IMR-90 (cell line): ENCODE data around the gene ZSWIM5. TPM values are rescaled to one million over a fixed set of nuclear protein-coding genes. Genes with fewer than 3 reads are reported as not detected.
"Not testable (repeated sequence)": the region's sequence is repeated elsewhere in the genome, so short reads cannot be mapped to it uniquely, and the experiment has no call there.

Experiments
- ATAC-seq: fragments of 200-7000 bp; cut with Tn5 transposase; 2 replicates; pipeline ENCODE4 v1.9.1; 2020; ENCODE audit warnings: low read depth, mild to moderate bottlenecking, moderate library complexity
- BruUV-seq: library from RNA; stranded (reverse); fragments of 400-500 nt; replicated peaks from 2 replicates; lab custom pipeline; 2021; lab: Mats Ljungman, UMichigan
- CTCF ChIA-PET: fragments of 300-600 bp; formaldehyde crosslinking; extraction: SDS; loops from one replicate; lab custom pipeline; 2021; ENCODE audit warnings: antibody characterized with exemption; lab: Yijun Ruan, JAX
- POLR2A ChIA-PET: fragments of 300-600 bp; sonication (Branson Sonifier 250); formaldehyde crosslinking; loops from one replicate; lab custom pipeline; 2022; ENCODE audit warnings: antibody characterized with exemption; ENCODE audit not compliant: unreplicated experiment; lab: Charles Lee
- DNase-seq: peaks from one replicate; pipeline ENCODE4 v3.0.0; 2013
- H2AFZ ChIP-seq: replicated peaks from 2 replicates; pipeline ENCODE3; 2013; ENCODE audit warnings: low read length, mild to moderate bottlenecking; ENCODE audit not compliant: poor library complexity
- H2AK5ac ChIP-seq: 2 replicates; pipeline ENCODE4 v1.6.1; 2013; ENCODE audit warnings: low read depth, low read length, inconsistent platforms
- H2AK9ac ChIP-seq: replicated peaks from 2 replicates; pipeline ENCODE3; 2013; ENCODE audit warnings: mild to moderate bottlenecking, low read depth, low read length, moderate library complexity; ENCODE audit not compliant: poor library complexity
- H2BK120ac ChIP-seq: 2 replicates; pipeline ENCODE4 v1.6.1; 2013; ENCODE audit warnings: low read depth, low read length, inconsistent platforms
- H2BK15ac ChIP-seq: 3 replicates; pipeline ENCODE4 v1.6.1; 2013; ENCODE audit warnings: low read depth, low read length, inconsistent platforms
- H2BK20ac ChIP-seq: 2 replicates; pipeline ENCODE4 v1.6.1; 2013; ENCODE audit warnings: low read depth, mild to moderate bottlenecking, inconsistent platforms, low read length, moderate library complexity
- H2BK5ac ChIP-seq: 2 replicates; pipeline ENCODE4 v1.6.1; 2013; ENCODE audit warnings: mild to moderate bottlenecking, low read depth, low read length, inconsistent platforms; ENCODE audit not compliant: poor library complexity, severe bottlenecking
- H3K14ac ChIP-seq: replicated peaks from 2 replicates; pipeline ENCODE4 v1.6.1; 2013; ENCODE audit warnings: low read depth, low read length, inconsistent platforms
- H3K18ac ChIP-seq: 2 replicates; pipeline ENCODE4 v1.6.1; 2013; ENCODE audit warnings: low read depth, low read length, control low read depth
- H3K23ac ChIP-seq: 2 replicates; pipeline ENCODE4 v1.6.1; 2013; ENCODE audit warnings: low read depth, low read length, inconsistent platforms
- H3K27ac ChIP-seq: 2 replicates; pipeline ENCODE4 v1.5.1; 2013; ENCODE audit warnings: mild to moderate bottlenecking, control low read depth, low read length; ENCODE audit not compliant: insufficient read depth
- H3K27me3 ChIP-seq: 2 replicates; pipeline ENCODE4 v1.6.1; 2013; ENCODE audit warnings: low read length; ENCODE audit not compliant: control insufficient read depth, insufficient read depth
- H3K36me3 ChIP-seq: 2 replicates; pipeline ENCODE4 v1.6.1; 2013; ENCODE audit warnings: low read length, mixed read lengths; ENCODE audit not compliant: control insufficient read depth, insufficient read depth
- H3K4ac ChIP-seq: 2 replicates; pipeline ENCODE4 v1.6.1; 2013; ENCODE audit warnings: low read depth, low read length, inconsistent platforms
- H3K4me1 ChIP-seq: 2 replicates; pipeline ENCODE4 v1.6.1; 2013; ENCODE audit warnings: low read length, mixed read lengths; ENCODE audit not compliant: control insufficient read depth, insufficient read depth
- H3K4me2 ChIP-seq: 2 replicates; pipeline ENCODE4 v1.6.1; 2013; ENCODE audit warnings: low read depth, mild to moderate bottlenecking, control low read depth, low read length, moderate library complexity
- H3K4me3 ChIP-seq: 2 replicates; pipeline ENCODE4 v1.5.1; 2013; ENCODE audit warnings: low read depth, mild to moderate bottlenecking, control low read depth, low read length, moderate library complexity; ENCODE audit not compliant: insufficient read depth
- H3K56ac ChIP-seq: 2 replicates; pipeline ENCODE4 v1.6.1; 2013; ENCODE audit warnings: low read length, inconsistent platforms; ENCODE audit not compliant: insufficient read depth; ENCODE audit errors: extremely low read depth
- H3K79me1 ChIP-seq, 2 experiments: 2 replicates each; pipeline ENCODE4 v1.6.1; 2013; ENCODE audit warnings: low read length in 2 of 2, inconsistent platforms in 1 of 2, low read depth in 1 of 2
- H3K9ac ChIP-seq: 2 replicates; pipeline ENCODE4 v1.6.1; 2013; ENCODE audit warnings: low read depth, low read length, control low read depth
- H3K9me1 ChIP-seq: 2 replicates; pipeline ENCODE4 v1.6.1; 2013; ENCODE audit warnings: low read length, inconsistent platforms; ENCODE audit not compliant: insufficient read depth
- H3K9me3 ChIP-seq: 2 replicates; pipeline ENCODE4 v1.6.1; 2013; ENCODE audit warnings: low read length; ENCODE audit not compliant: control insufficient read depth, insufficient read depth
- H4K20me1 ChIP-seq: 2 replicates; pipeline ENCODE4 v1.6.1; 2013; ENCODE audit warnings: low read length, inconsistent platforms; ENCODE audit not compliant: insufficient read depth
- H4K5ac ChIP-seq: 2 replicates; pipeline ENCODE4 v1.6.1; 2013; ENCODE audit warnings: mild to moderate bottlenecking, low read depth, low read length, control low read depth
- H4K8ac ChIP-seq, 2 experiments: 2 replicates each; pipeline ENCODE4 v1.6.1; 2013; ENCODE audit warnings: low read depth in 2 of 2, low read length in 2 of 2, control low read depth in 1 of 2, inconsistent platforms in 1 of 2
- H4K91ac ChIP-seq: 2 replicates; pipeline ENCODE4 v1.6.1; 2013; ENCODE audit warnings: low read depth, low read length, inconsistent platforms; ENCODE audit not compliant: insufficient read depth
- WGBS, 2 experiments: methylation state at CpG; one replicate each; pipeline versions ENCODE4 v1.1.5 to v1.1.7; 2013; ENCODE audit warnings: missing lambda C conversion rate in 2 of 2; ENCODE audit not compliant: insufficient read length in 1 of 2; ENCODE audit errors: extremely low coverage in 2 of 2; 5-methylcytosine and 5-hydroxymethylcytosine counted together
- dilution Hi-C: fragments of 300-500 bp; cut with HindIII; formaldehyde crosslinking; loops from one replicate; pipeline ENCODE4 v1.14.3; 2018; ENCODE audit warnings: low sequenced_read_pairs; ENCODE audit not compliant: unreplicated experiment
- in situ Hi-C: fragments of 300-500 bp; cut with MboI; formaldehyde crosslinking; loops from 3 replicates; pipeline ENCODE4 v1.14.3; 2019; ENCODE audit warnings: low sequenced_read_pairs, inconsistent platforms, mixed read lengths
- intact Hi-C: fragments of 100-400 bp; cut with micrococcal nuclease; formaldehyde crosslinking; loops from 2 replicates; pipeline ENCODE4 v1.10.0; 2022
- polyA plus RNA-seq, 3 experiments: library from polyadenylated mRNA; depleted of rRNA; stranded (reverse); fragments of >200 nt; gene quantifications; 2 replicates each; pipeline ENCODE4 v1.2.3, GENCODE V29; 2012; ENCODE audit warnings: low replicate concordance in 1 of 3
- total RNA-seq: library from RNA; depleted of rRNA; stranded (reverse); fragments of >200 nt; gene quantifications from 2 replicates; pipeline ENCODE4 v1.2.3, GENCODE V29; 2012

Gene ZSWIM5
- total and polyA plus RNA-seq, 2 of the 4 experiments (the other 2 are of a cell fraction), result under 0.01 to 0.03 TPM

- H4K20me1 ChIP-seq, H3K23ac ChIP-seq, H4K91ac ChIP-seq, H3K27me3 ChIP-seq, in situ Hi-C loops, H3K4me2 ChIP-seq, H4K8ac ChIP-seq, H3K4ac ChIP-seq, H3K14ac ChIP-seq, H3K79me1 ChIP-seq, H3K9ac ChIP-seq, H3K4me1 ChIP-seq, H2BK120ac ChIP-seq, DNase-seq, ATAC-seq, H3K36me3 ChIP-seq, H2BK5ac ChIP-seq, H3K56ac ChIP-seq, H3K18ac ChIP-seq, H2BK20ac ChIP-seq, H3K27ac ChIP-seq, dilution Hi-C loops, POLR2A ChIA-PET, H2AK5ac ChIP-seq, H4K5ac ChIP-seq, H2AFZ ChIP-seq, H2BK15ac ChIP-seq, H3K4me3 ChIP-seq, H3K9me1 ChIP-seq, H2AK9ac ChIP-seq, H3K9me3 ChIP-seq, BruUV-seq, CTCF ChIA-PET, intact Hi-C loops: not testable (repeated sequence)
- no CpG with 5 or more reads among the region's 6 CpGs for WGBS, 2 experiments
These were observed 99.5 kb downstream of the ZSWIM5 start for GRCh38 chr1:45106864-45107263.

GRCh38 chr1:45106156-45106545 is 100.3 kb downstream of the ZSWIM5 start:
- dilution Hi-C loops, POLR2A ChIA-PET, H2BK120ac ChIP-seq, H3K56ac ChIP-seq, ATAC-seq, H3K27me3 ChIP-seq, H3K4me3 ChIP-seq, H3K36me3 ChIP-seq, H3K23ac ChIP-seq, H3K9me1 ChIP-seq, H2AFZ ChIP-seq, H3K4me2 ChIP-seq, H3K9me3 ChIP-seq, H4K20me1 ChIP-seq, H2AK9ac ChIP-seq, H3K4ac ChIP-seq, H3K18ac ChIP-seq, H2BK15ac ChIP-seq, H3K4me1 ChIP-seq, H3K27ac ChIP-seq, H3K79me1 ChIP-seq, in situ Hi-C loops, CTCF ChIA-PET, H3K14ac ChIP-seq, BruUV-seq, H3K9ac ChIP-seq, H4K91ac ChIP-seq, H4K8ac ChIP-seq, H2BK20ac ChIP-seq, H4K5ac ChIP-seq, DNase-seq, H2AK5ac ChIP-seq, intact Hi-C loops, H2BK5ac ChIP-seq: not testable (repeated sequence)
- 79% methylated on average over 14 of the region's 31 CpGs; no CpG with 5 or more reads in 1 of the 2 experiments for WGBS, 2 experiments
